ENCODE measurements around the gene FGD4.
"Not testable (repeated sequence)": the region's sequence is repeated elsewhere in the genome, so short reads cannot be mapped to it uniquely, and the experiment has no call there.

Gene FGD4

DNA sequence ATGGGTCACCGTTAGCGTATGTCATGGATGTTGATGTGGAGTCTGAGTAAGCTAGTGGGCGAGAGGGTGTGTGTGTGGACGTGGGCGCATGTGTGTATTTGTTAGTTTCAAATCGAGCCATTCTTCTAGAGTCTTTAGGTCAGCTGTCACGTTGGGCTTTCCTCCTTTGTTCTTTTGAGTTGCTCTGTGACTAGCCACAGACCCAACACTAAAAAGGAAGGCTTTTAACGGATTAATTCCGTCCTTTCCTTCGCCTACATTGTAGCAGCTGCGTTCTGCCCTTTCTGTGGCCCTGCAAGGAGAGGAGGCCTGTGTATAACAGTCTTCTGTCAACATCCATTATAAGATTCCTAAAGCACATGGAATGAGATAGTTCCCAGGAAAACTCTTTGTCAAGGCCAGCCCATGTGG is 162.6 kb downstream of the FGD4 start:
- DNase-seq (ENCODE audit: low spot score) = no peak

DNA sequence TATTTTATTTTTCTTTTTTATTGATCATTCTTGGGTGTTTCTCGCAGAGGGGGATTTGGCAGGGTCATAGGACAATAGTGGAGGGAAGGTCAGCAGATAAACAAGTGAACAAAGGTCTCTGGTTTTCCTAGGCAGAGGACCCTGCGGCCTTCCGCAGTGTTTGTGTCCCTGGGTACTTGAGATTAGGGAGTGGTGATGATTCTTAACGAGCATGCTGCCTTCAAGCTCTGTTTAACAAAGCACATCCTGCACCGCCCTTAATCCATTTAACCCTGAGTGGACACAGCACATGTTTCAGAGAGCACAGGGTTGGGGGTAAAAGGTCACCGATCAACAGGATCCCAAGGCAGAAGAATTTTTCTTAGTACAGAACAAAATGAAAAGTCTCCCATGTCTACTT is 163.1 kb downstream of the FGD4 start:
- not testable (repeated sequence) for DNase-seq (ENCODE audit: low spot score)

- DNase-seq (ENCODE audit: low spot score) = no peak
Observed at GRCh38 chr12:32566663-32567295, 167.4 kb downstream of the FGD4 start.

DNA sequence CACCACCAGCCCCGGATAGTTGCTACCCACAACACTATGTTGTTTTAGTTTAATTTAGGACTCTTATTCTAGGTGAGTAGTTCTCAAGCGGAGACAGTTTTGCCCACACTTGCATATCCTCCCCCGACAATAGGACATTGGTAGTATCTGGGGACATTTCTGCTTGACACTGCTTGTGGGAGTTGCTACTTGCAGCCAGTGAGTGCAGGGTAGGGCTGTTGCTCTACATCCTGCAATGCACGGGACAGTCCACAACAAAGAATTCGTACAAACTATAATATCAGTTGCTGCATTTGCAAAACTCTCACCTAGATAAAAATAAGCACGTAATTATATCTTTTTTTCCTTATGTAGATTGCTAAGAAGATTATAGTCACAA is 167.9 kb downstream of the FGD4 start:
- DNase-seq (ENCODE audit: low spot score) = no peak

DNA sequence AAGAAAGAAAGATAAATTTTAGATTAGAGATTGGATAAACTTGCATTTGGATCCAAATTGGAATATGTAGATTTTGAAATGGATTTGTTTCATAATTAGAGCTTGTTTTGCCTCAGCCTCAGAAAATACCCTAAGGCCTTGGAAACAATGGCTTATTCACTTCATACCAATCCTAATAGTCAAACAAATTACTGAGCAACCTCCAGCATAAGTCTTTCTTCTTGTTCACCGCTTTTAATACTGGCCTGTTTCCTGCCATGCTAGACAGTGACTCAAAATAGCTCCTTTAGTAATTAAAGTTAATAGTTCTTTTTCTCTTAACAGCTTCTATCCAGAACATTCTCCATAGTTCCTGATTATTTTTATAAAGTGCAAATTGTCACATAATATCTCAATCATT is 168.9 kb downstream of the FGD4 start:
- DNase-seq (ENCODE audit: low spot score) = peak; percentile 82

GRCh38 chr12:32569259-32569658 is 169.9 kb downstream of the FGD4 start:
- no peak for DNase-seq (ENCODE audit: low spot score)

GRCh38 chr12:32574585-32574984 is 175.2 kb downstream of the FGD4 start:
- DNase-seq (ENCODE audit: low spot score) = no peak

DNA sequence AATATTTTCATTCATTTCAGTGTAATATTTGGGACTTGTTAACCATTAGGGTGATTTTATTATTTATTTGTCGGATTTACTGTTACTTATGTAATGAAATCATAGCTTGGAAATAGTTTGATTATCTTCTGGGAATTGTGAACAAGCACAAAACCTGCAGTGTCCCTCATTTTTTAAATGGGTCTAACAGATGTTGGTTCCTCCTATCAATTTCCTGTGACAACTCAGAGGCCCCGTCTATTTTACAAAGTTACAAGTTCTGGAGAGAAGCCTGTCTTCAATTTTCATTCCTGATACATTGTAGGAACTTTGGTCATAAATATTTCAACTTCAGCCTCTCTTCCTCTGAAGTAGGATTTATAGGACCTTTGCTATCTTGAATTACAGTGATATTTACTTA is 178.0 kb downstream of the FGD4 start:
- DNase-seq (ENCODE audit: low spot score) = no peak

- no peak for DNase-seq (ENCODE audit: low spot score)
Observed at GRCh38 chr12:32583534-32583933, 184.2 kb downstream of the FGD4 start.

DNA sequence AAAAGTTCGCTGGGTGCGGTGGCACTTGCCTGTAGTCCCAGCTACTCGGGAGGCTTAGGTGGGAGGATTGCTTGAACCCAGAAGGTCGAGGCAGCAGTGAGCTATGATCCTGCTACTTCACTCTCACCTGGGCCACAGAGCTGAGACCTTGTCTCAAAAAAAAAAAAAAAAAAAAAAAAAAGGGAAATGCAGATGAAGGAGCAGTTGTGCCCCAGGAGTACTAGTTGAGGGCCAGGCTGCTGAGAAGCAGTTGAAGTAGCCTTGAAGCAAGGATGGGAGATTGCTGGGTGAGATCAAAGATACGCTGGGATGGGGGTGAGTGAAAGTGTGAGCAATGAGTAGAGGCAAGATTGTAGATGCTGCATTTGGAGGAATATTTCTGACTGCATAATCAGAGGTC is 186.3 kb downstream of the FGD4 start:
- DNase-seq (ENCODE audit: low spot score) = no peak

DNA sequence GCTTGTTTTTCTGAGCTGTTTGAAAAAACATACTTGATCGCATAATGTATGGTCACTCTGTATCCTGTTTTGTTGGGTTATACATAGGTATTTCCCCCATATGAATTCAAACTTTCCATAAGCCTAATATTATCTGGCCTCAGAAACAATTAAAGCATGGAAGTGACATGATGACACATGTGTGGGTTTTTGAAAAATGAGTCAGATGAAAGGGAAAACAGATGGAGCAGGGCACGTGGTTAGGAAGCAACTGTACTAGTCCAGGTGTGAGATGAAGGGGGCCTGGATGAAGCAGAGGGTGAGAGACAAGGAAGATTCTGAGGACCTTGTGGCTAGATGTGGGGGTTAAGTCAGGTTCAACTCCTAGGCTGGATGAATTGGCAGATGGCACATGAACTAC is 187.0 kb downstream of the FGD4 start:
- DNase-seq (ENCODE audit: low spot score) = peak; percentile 29

GRCh38 chr12:32587581-32588495 is 188.5 kb downstream of the FGD4 start:
- no peak for DNase-seq (ENCODE audit: low spot score)

GRCh38 chr12:32588604-32589003 is 189.2 kb downstream of the FGD4 start:
- no peak for DNase-seq (ENCODE audit: low spot score)

DNA sequence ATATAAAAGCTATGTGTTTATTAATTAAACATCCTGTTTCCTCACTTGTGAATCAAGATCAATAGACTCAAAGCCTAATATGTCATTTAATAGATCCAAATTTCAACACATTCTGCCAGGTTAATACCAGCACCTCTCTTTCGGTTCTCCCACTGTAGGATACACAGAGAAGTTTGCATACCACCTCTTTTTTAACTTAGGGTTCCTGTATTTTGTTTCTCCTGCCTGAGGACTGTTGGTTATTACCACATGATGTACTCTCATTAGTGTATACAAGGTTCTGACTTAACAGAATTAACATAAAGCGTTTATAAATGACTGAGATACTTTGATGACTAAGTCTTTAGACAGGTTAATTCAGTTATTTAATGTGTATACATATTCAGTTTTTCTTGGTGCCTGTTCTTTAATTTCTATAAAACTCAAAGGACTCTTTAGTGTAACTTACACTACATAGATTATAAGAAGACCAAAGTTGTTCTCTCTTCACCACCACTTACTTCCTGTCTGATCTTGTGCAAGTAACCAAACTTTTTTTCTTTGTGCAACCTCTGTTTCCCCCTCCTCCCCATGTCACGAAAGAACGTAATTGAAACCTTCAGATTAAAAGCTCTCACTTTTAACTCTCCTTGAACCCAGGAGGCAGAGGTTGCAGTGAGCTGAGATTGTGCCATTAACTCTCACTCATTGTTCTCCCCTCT is 190.0 kb downstream of the FGD4 start:
- DNase-seq (ENCODE audit: low spot score) = no peak

DNA sequence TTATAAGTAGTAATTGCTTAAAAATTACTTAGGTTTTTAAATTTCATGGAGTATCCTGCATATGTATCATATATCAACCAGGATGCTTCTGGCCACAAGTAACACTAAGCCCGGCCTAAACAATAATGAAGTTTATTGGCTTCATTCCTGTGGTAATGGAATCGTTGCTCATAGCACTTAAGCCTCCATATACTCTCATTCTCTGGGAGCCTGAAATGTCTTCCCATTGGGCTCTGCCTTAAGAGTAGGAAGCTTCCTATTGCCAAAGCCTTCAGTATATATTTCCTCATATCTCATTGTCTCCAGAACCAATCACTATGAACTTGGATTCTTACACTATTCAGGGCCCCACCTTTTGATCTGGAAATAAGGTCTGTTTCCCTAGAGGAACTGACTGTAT is 195.9 kb downstream of the FGD4 start:
- peak; percentile 17 for DNase-seq (ENCODE audit: low spot score)

DNA sequence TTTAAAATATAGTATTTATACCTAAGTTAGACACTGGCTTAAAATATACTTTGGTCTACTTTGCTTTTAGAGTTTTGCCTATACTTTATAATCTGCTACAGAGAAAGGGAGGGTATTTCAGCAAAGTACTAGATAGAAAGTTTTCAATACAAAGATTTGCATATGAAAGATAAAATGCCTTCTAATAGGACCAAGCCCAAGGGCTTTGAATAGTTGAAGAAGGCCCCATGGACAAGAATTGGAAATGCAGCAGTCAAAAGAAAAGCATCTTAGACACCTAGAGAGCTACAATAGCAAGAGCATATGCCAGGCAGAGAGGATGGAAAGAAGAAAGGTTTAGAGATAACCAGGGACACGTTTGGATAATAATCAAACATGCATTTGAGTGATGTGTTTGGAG is 196.7 kb downstream of the FGD4 start:
- DNase-seq (ENCODE audit: low spot score) = no peak

- no peak for DNase-seq (ENCODE audit: low spot score)
Observed at GRCh38 chr12:32598688-32599087, 199.3 kb downstream of the FGD4 start.

- DNase-seq (ENCODE audit: low spot score) = no peak
Observed at GRCh38 chr12:32600681-32601080, 201.3 kb downstream of the FGD4 start.

DNA sequence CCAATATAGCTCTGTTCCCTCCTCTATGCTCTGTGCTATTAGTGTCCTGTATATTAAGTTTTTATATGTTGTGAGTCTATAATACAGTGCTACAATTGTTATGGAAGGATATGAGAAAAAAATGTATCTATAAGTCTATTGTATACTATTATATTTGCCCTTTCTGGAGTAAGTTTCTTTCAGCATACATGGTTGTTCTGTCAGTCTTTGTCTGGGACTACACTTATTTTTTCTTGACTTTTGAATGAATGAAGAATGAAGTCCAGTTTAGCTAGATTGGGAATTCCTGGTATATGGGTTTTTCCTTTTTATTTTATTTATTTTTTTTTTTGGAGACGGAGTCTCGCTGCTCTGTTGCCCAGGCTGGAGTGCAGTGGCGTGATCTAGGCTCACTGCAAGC is 203.7 kb downstream of the FGD4 start:
- DNase-seq (ENCODE audit: low spot score) = no peak

GRCh38 chr12:32603858-32604257 is 204.5 kb downstream of the FGD4 start:
- peak; percentile 48 for DNase-seq (ENCODE audit: low spot score)

GRCh38 chr12:32604565-32604964 is 205.2 kb downstream of the FGD4 start:
- DNase-seq (ENCODE audit: low spot score) = no peak

GRCh38 chr12:32605326-32606095 is 206.2 kb downstream of the FGD4 start:
- no peak for DNase-seq (ENCODE audit: low spot score)

Data from AG08395 (cell line).